ENCODE measurements around the gene FN1.
"Not testable (repeated sequence)": the region's sequence is repeated elsewhere in the genome, so short reads cannot be mapped to it uniquely, and the experiment has no call there.

The FN1 gene

GRCh38 chr2:215324811-215325210, 111.1 kb downstream of the FN1 start:
- DNase-seq: no peak

DNA sequence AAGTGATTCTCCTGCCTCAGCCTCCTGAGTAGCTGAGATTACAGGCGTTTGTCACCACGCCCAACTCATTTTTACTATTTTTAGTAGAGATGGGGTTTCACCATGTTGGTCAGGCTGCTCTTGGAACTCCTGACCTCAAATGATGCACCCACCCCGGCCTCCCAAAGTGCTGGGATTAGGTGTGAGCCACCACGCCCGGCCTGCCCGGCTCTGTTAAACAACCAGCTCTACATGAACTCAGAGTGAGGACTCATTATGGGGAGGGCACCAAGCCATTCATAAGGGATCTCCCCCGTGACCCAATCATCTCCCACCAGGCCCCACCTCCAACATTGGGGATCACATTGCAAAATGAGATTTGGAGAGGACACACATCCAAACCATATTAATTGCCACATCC, 115.2 kb downstream of the FN1 start:
- DNase-seq: no peak

GRCh38 chr2:215320102-215320501, 115.8 kb downstream of the FN1 start:
- no peak for DNase-seq

DNA sequence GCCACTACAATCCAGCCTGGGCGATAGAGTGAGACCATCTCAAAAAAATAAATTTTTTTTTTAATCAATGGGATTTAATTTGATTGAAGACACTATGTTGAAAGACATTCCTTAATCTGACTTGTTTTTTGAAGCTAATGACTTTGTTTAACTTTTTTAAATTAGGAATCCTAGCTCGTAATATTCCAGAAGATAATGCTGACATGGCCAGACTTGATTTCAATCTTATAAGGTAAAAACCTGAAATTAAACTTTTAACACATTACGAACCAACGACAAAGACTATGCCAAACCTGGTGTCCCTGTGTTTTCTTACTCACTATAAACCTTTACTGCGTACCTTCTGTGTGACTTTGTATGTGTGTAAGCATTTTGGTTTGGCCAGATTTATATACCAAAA, 116.4 kb downstream of the FN1 start:
- no peak for DNase-seq

- no peak for DNase-seq
Measured at GRCh38 chr2:215316336-215316735, 119.5 kb downstream of the FN1 start.

GRCh38 chr2:215315301-215315700, 120.6 kb downstream of the FN1 start:
- no peak for DNase-seq

DNA sequence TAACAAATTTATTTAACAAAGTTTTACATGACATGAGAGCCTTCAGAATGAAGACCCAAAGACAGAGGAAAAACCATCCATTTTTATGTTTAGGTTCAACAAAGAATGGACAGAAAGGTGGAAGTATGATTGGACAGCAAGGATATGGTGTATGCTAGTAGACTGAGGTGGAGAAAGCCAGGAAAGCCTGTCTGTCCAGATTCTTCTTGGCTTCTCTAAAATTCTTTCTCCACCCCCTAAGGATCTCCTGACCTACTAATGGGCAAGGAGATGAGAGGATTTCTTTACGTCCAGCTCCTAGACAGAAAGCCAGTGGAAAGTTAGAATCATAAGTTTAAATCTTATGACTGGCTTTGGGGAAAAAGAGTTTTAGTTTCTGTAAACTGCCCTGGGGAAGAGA, 121.0 kb downstream of the FN1 start:
- DNase-seq: no peak

DNA sequence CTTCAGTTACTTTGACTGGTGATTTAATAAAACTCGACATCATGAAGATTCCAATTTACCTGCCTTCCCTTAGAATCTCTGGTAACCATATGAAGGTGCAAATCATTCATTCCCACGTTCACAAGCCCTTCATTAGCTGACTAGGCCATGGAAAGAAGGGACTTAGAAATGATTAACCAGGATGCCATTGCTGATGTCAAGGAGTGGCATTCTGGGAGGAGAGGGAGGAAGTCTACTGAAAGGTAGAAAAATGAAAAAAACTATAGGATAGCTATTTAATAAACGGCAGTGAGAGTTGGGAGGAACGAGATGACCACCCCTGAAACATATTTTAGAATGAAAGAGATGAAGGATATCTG, 122.6 kb downstream of the FN1 start:
- no peak for DNase-seq

DNA sequence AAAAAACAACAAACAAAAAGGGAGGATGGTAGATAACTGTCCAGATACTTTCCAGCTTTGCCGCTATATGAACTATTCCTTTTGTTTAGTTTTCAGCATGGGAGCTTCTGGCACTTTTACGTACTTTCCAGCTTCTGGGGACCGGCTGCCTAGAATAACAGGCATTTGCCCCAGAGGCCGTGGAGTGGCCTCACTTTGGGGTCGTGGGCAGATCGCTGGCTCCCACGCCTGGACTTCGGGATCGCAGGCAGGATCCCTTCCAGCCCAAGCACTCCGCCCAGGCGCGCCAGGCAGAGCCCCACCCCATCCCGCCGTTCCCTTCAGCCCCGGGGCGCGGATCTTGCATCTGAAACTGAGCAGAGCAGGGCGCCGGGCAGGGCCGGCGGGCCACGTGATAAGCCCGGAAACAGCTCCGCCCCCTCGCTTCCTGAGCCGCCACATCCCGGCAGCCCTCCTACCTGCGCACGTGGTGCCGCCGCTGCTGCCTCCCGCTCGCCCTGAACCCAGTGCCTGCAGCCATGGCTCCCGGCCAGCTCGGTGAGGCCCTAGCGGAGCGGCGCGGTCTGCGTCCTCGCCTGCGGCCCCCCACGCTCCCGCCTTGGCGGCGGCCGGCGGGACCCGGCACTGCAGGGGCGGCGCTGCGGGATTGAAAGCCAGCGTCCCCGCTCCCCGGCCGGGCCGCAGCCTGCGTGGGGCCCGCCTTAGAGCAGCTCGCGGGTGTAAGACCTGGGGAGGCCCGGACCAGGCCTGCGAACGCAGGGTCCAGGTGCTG, 124.1 kb downstream of the FN1 start, which contains the start of gene ATIC:
Gene ATIC (plus strand): TSS at position 435 of the 772 bp plus-strand sequence. CDS start 84 bp downstream, at position 519.
- DNase-seq: peak; percentile 90

GRCh38 chr2:215311259-215311624, 124.6 kb downstream of the FN1 start:
- not testable (repeated sequence) for DNase-seq

Data from NCI-H1694 (cell line).